Measurements from ENCODE around the gene SLC38A4.

- TF ChIP-seq BRCA1 (IDR thresholded peaks at IDR 0.05; ENCODE audit: low read depth, low read length) (no peak), TAF1 (IDR thresholded peaks at IDR 0.05; ENCODE audit: low read depth, low read length) (no peak), POLR2A (IDR thresholded peaks at IDR 0.05; ENCODE audit: control extremely low read depth in 1 of 2, low read depth in 2 of 2, low read length in 2 of 2) (no peak), POLR2AphosphoS5 (IDR thresholded peaks at IDR 0.05; ENCODE audit: low read depth, low read length) (no peak), ZNF274 (IDR thresholded peaks at IDR 0.05; ENCODE audit: borderline replicate concordance, extremely low read depth, low read length) (no peak), CTCF (IDR thresholded peaks at IDR 0.05; ENCODE audit: control extremely low read depth in 1 of 3, insufficient read depth in 1 of 3, low read depth in 1 of 3, low read length in 3 of 3) (no peak), NRF1 (IDR thresholded peaks at IDR 0.05; ENCODE audit: low read depth, low read length) (no peak), POU5F1 (IDR thresholded peaks at IDR 0.05; ENCODE audit: low read depth, low read length) (no peak), YY1 (IDR thresholded peaks at IDR 0.05; ENCODE audit: low read depth, low read length) (no peak), KDM4A (IDR thresholded peaks at IDR 0.05; ENCODE audit: low read depth, low read length, severe bottlenecking) (no peak), TCF12 (IDR thresholded peaks at IDR 0.05; ENCODE audit: low read depth, low read length) (no peak), SRF (IDR thresholded peaks at IDR 0.05; ENCODE audit: low read depth, low read length) (no peak)
These were observed 27.7 kb downstream of the SLC38A4 start for GRCh38 chr12:46798056-46798455.
